ENCODE results near the gene MCM3.

The MCM3 gene

GRCh38 chr6:52304983-52305390 lies 20.4 kb upstream of the MCM3 start:
- WGBS (ENCODE audit: insufficient coverage) = 11% methylated on average over 1 of the region's 1 CpG
- peaks cover 18 to 55% (median 42%) of the 10 kb centered on the region in 4 experiments for H3K4me1 ChIP-seq (ENCODE audit: control extremely low read depth in 1 of 4, control insufficient read depth in 4 of 4, insufficient read depth in 4 of 4, low read length in 3 of 4)
- peak overlapping the region in 1 of 2 experiments; percentile 68 for H3K27ac ChIP-seq (ENCODE audit: insufficient read depth in 1 of 2, low read depth in 1 of 2, low read length in 2 of 2, poor library complexity in 1 of 2, severe bottlenecking in 2 of 2)
- ChIA-PET POLR2A (interaction anchor here (1.0 kb wide), 1 partner anchor 11 kb away, joined by 4 read pairs; no protein-coding TSS in a partner anchor), CTCF (interaction anchor here (0.9 to 6.4 kb wide), 3 partner anchors 18 to 95 kb away, joined by 3 to 48 read pairs (median 3); partner anchors contain the start of genes MCM3 and PAQR8)
- peak in 2 of 3 donors; percentile 65 to 81 for DNase-seq
- H3K9me3 ChIP-seq (ENCODE audit: control extremely low read depth in 1 of 5, control insufficient read depth in 4 of 5, insufficient read depth in 2 of 5, low read depth in 1 of 5, low read length in 4 of 5) = peaks cover 0 to 6% (median 0%) of the 10 kb centered on the region in 5 experiments
- peak overlapping the region in 1 of 7 experiments; percentile 32 for H3K4me3 ChIP-seq (ENCODE audit: control insufficient read depth in 1 of 7, extremely low read depth in 1 of 7, insufficient read depth in 4 of 7, low read depth in 2 of 7, low read length in 6 of 7)
- H3K36me3 ChIP-seq (ENCODE audit: control insufficient read depth in 4 of 4, insufficient read depth in 4 of 4, low read length in 3 of 4) = no peaks in the 10 kb centered on the region
- no peaks in the 10 kb centered on the region for H3K27me3 ChIP-seq (replicated peaks in 2 of 5; ENCODE audit: control insufficient read depth in 4 of 5, insufficient read depth in 5 of 5, low read length in 4 of 5)

- H3K4me3 ChIP-seq (ENCODE audit: control insufficient read depth in 1 of 7, extremely low read depth in 1 of 7, insufficient read depth in 4 of 7, low read depth in 2 of 7, low read length in 6 of 7) = no peak overlapping the region
- WGBS (ENCODE audit: insufficient coverage) = 92% methylated on average over 1 of the region's 1 CpG
- peaks cover 18 to 47% (median 38%) of the 10 kb centered on the region in 4 experiments for H3K4me1 ChIP-seq (ENCODE audit: control extremely low read depth in 1 of 4, control insufficient read depth in 4 of 4, insufficient read depth in 4 of 4, low read length in 3 of 4)
- no peaks in the 10 kb centered on the region for H3K36me3 ChIP-seq (ENCODE audit: control insufficient read depth in 4 of 4, insufficient read depth in 4 of 4, low read length in 3 of 4)
- peak overlapping the region in 1 of 2 experiments; percentile 44 for H3K27ac ChIP-seq (ENCODE audit: insufficient read depth in 1 of 2, low read depth in 1 of 2, low read length in 2 of 2, poor library complexity in 1 of 2, severe bottlenecking in 2 of 2)
- ChIA-PET CTCF (interaction anchor here (1.2 to 2.3 kb wide), 4 partner anchors 17 to 95 kb away, joined by 3 to 12 read pairs (median 4); partner anchors contain the start of gene PAQR8), POLR2A (interaction anchor here (1.2 kb wide), 1 partner anchor 26 kb away, joined by 4 read pairs; no protein-coding TSS in a partner anchor)
- peaks cover 0 to 6% (median 0%) of the 10 kb centered on the region in 5 experiments for H3K9me3 ChIP-seq (ENCODE audit: control extremely low read depth in 1 of 5, control insufficient read depth in 4 of 5, insufficient read depth in 2 of 5, low read depth in 1 of 5, low read length in 4 of 5)
- H3K27me3 ChIP-seq (replicated peaks in 2 of 5; ENCODE audit: control insufficient read depth in 4 of 5, insufficient read depth in 5 of 5, low read length in 4 of 5) = no peaks in the 10 kb centered on the region
- DNase-seq = no peak
These were observed 18.6 kb upstream of the MCM3 start for GRCh38 chr6:52303178-52303577.

- DNase-seq = no peak
- H3K27me3 ChIP-seq (replicated peaks in 2 of 5; ENCODE audit: control insufficient read depth in 4 of 5, insufficient read depth in 5 of 5, low read length in 4 of 5) = no peaks in the 10 kb centered on the region
- no peak overlapping the region for H3K4me3 ChIP-seq (ENCODE audit: control insufficient read depth in 1 of 7, extremely low read depth in 1 of 7, insufficient read depth in 4 of 7, low read depth in 2 of 7, low read length in 6 of 7)
- peaks cover 11 to 31% (median 22%) of the 10 kb centered on the region in 4 experiments for H3K4me1 ChIP-seq (ENCODE audit: control extremely low read depth in 1 of 4, control insufficient read depth in 4 of 4, insufficient read depth in 4 of 4, low read length in 3 of 4)
- CTCF ChIA-PET = interaction anchor here (0.8 kb wide), 1 partner anchor 29 kb away, joined by 3 read pairs; no protein-coding TSS in a partner anchor
- H3K36me3 ChIP-seq (ENCODE audit: control insufficient read depth in 4 of 4, insufficient read depth in 4 of 4, low read length in 3 of 4) = no peaks in the 10 kb centered on the region
- no CpG with 5 or more reads among the region's 1 CpG for WGBS (ENCODE audit: insufficient coverage)
- H3K27ac ChIP-seq (ENCODE audit: insufficient read depth in 1 of 2, low read depth in 1 of 2, low read length in 2 of 2, poor library complexity in 1 of 2, severe bottlenecking in 2 of 2) = no peak overlapping the region
- peaks cover 0 to 10% (median 0%) of the 10 kb centered on the region in 5 experiments for H3K9me3 ChIP-seq (ENCODE audit: control extremely low read depth in 1 of 5, control insufficient read depth in 4 of 5, insufficient read depth in 2 of 5, low read depth in 1 of 5, low read length in 4 of 5)
- POLR2A ChIA-PET = no interaction called here
These were observed 16.8 kb upstream of the MCM3 start for GRCh38 chr6:52301326-52301725.

GRCh38 chr6:52300489-52300931 lies 16.0 kb upstream of the MCM3 start:
- Histone ChIP-seq H3K4me3 (ENCODE audit: control insufficient read depth in 1 of 7, extremely low read depth in 1 of 7, insufficient read depth in 4 of 7, low read depth in 2 of 7, low read length in 6 of 7) (no peak overlapping the region), H3K27me3 (replicated peaks in 2 of 5; ENCODE audit: control insufficient read depth in 4 of 5, insufficient read depth in 5 of 5, low read length in 4 of 5) (no peaks in the 10 kb centered on the region), H3K27ac (ENCODE audit: insufficient read depth in 1 of 2, low read depth in 1 of 2, low read length in 2 of 2, poor library complexity in 1 of 2, severe bottlenecking in 2 of 2) (no peak overlapping the region), H3K4me1 (ENCODE audit: control extremely low read depth in 1 of 4, control insufficient read depth in 4 of 4, insufficient read depth in 4 of 4, low read length in 3 of 4) (peaks cover 10 to 22% (median 15%) of the 10 kb centered on the region in 4 experiments), H3K9me3 (ENCODE audit: control extremely low read depth in 1 of 5, control insufficient read depth in 4 of 5, insufficient read depth in 2 of 5, low read depth in 1 of 5, low read length in 4 of 5) (peaks cover 0 to 17% (median 0%) of the 10 kb centered on the region in 5 experiments), H3K36me3 (ENCODE audit: control insufficient read depth in 4 of 4, insufficient read depth in 4 of 4, low read length in 3 of 4) (no peaks in the 10 kb centered on the region)
- ChIA-PET CTCF (interaction anchor here (0.8 to 1.4 kb wide), 3 partner anchors 12 to 29 kb away, joined by 3 to 4 read pairs (median 3); no protein-coding TSS in a partner anchor), POLR2A (no interaction called here)
- DNase-seq = no peak
- WGBS (ENCODE audit: insufficient coverage) = 100% methylated on average over 1 of the region's 2 CpGs

GRCh38 chr6:52299653-52300052 lies 15.1 kb upstream of the MCM3 start:
- 92% methylated on average over 2 of the region's 3 CpGs for WGBS (ENCODE audit: insufficient coverage)
- CTCF ChIA-PET = interaction anchor here (1.1 to 1.4 kb wide), 3 partner anchors 11 to 62 kb away, joined by 3 to 4 read pairs (median 4); partner anchors contain the start of gene PAQR8
- no peaks in the 10 kb centered on the region for H3K36me3 ChIP-seq (ENCODE audit: control insufficient read depth in 4 of 4, insufficient read depth in 4 of 4, low read length in 3 of 4)
- H3K27me3 ChIP-seq (replicated peaks in 2 of 5; ENCODE audit: control insufficient read depth in 4 of 5, insufficient read depth in 5 of 5, low read length in 4 of 5) = no peaks in the 10 kb centered on the region
- no peak overlapping the region for H3K4me3 ChIP-seq (ENCODE audit: control insufficient read depth in 1 of 7, extremely low read depth in 1 of 7, insufficient read depth in 4 of 7, low read depth in 2 of 7, low read length in 6 of 7)
- no peak overlapping the region for H3K27ac ChIP-seq (ENCODE audit: insufficient read depth in 1 of 2, low read depth in 1 of 2, low read length in 2 of 2, poor library complexity in 1 of 2, severe bottlenecking in 2 of 2)
- peaks cover 2 to 14% (median 7%) of the 10 kb centered on the region in 4 experiments for H3K4me1 ChIP-seq (ENCODE audit: control extremely low read depth in 1 of 4, control insufficient read depth in 4 of 4, insufficient read depth in 4 of 4, low read length in 3 of 4)
- POLR2A ChIA-PET = no interaction called here
- DNase-seq = no peak
- H3K9me3 ChIP-seq (ENCODE audit: control extremely low read depth in 1 of 5, control insufficient read depth in 4 of 5, insufficient read depth in 2 of 5, low read depth in 1 of 5, low read length in 4 of 5) = peaks cover 0 to 17% (median 0%) of the 10 kb centered on the region in 5 experiments

- CTCF ChIA-PET = interaction anchor here (1.0 kb wide), 1 partner anchor 84 kb away, joined by 3 read pairs; no protein-coding TSS in a partner anchor
- Histone ChIP-seq H3K27ac (ENCODE audit: insufficient read depth in 1 of 2, low read depth in 1 of 2, low read length in 2 of 2, poor library complexity in 1 of 2, severe bottlenecking in 2 of 2) (no peak overlapping the region), H3K4me3 (ENCODE audit: control insufficient read depth in 1 of 7, extremely low read depth in 1 of 7, insufficient read depth in 4 of 7, low read depth in 2 of 7, low read length in 6 of 7) (no peak overlapping the region), H3K36me3 (ENCODE audit: control insufficient read depth in 4 of 4, insufficient read depth in 4 of 4, low read length in 3 of 4) (no peaks in the 10 kb centered on the region), H3K27me3 (replicated peaks in 2 of 5; ENCODE audit: control insufficient read depth in 4 of 5, insufficient read depth in 5 of 5, low read length in 4 of 5) (no peaks in the 10 kb centered on the region), H3K4me1 (ENCODE audit: control extremely low read depth in 1 of 4, control insufficient read depth in 4 of 4, insufficient read depth in 4 of 4, low read length in 3 of 4) (no peaks in the 10 kb centered on the region), H3K9me3 (ENCODE audit: control extremely low read depth in 1 of 5, control insufficient read depth in 4 of 5, insufficient read depth in 2 of 5, low read depth in 1 of 5, low read length in 4 of 5) (peaks cover 0 to 17% (median 0%) of the 10 kb centered on the region in 5 experiments)
- POLR2A ChIA-PET = no interaction called here
- peak in 1 of 3 donors; percentile 31 for DNase-seq
- WGBS (ENCODE audit: insufficient coverage) = 86% methylated on average over 3 of the region's 3 CpGs
These were observed 12.9 kb upstream of the MCM3 start for GRCh38 chr6:52297433-52297832.

- CTCF ChIA-PET = interaction anchor here (0.9 to 1.4 kb wide), 5 partner anchors 8 to 123 kb away, joined by 3 to 5 read pairs (median 4); partner anchors contain the start of gene MCM3
- H3K36me3 ChIP-seq (ENCODE audit: control insufficient read depth in 4 of 4, insufficient read depth in 4 of 4, low read length in 3 of 4) = no peaks in the 10 kb centered on the region
- H3K4me3 ChIP-seq (ENCODE audit: control insufficient read depth in 1 of 7, extremely low read depth in 1 of 7, insufficient read depth in 4 of 7, low read depth in 2 of 7, low read length in 6 of 7) = no peak overlapping the region
- H3K9me3 ChIP-seq (ENCODE audit: control extremely low read depth in 1 of 5, control insufficient read depth in 4 of 5, insufficient read depth in 2 of 5, low read depth in 1 of 5, low read length in 4 of 5) = peaks cover 0 to 10% (median 0%) of the 10 kb centered on the region in 5 experiments
- DNase-seq = no peak
- POLR2A ChIA-PET = no interaction called here
- peaks cover 0 to 4% (median 0%) of the 10 kb centered on the region in 4 experiments for H3K4me1 ChIP-seq (ENCODE audit: control extremely low read depth in 1 of 4, control insufficient read depth in 4 of 4, insufficient read depth in 4 of 4, low read length in 3 of 4)
- peaks cover 0 to 1% (median 0%) of the 10 kb centered on the region in 5 experiments for H3K27me3 ChIP-seq (replicated peaks in 2 of 5; ENCODE audit: control insufficient read depth in 4 of 5, insufficient read depth in 5 of 5, low read length in 4 of 5)
- no peak overlapping the region for H3K27ac ChIP-seq (ENCODE audit: insufficient read depth in 1 of 2, low read depth in 1 of 2, low read length in 2 of 2, poor library complexity in 1 of 2, severe bottlenecking in 2 of 2)
These were observed 8.5 kb upstream of the MCM3 start for GRCh38 chr6:52293067-52293466.

Measured in common myeloid progenitor, CD34-positive (primary cell).